GM23338 (cell line): ENCODE results near the gene CMSS1.
A peak's percentile ranks its signal among the peaks of the same experiment; 100 is the strongest.

Experiments
- CREB1 ChIP-seq: fragments of 250-450 bp; sonication (Bioruptor Pico); IDR thresholded peaks from 2 replicates; pipeline ENCODE4 v1.5.0; 2020; ENCODE audit warnings: low read depth, mild to moderate bottlenecking, moderate library complexity
- CTCF ChIP-seq, 2 experiments: fragments of 200-600 bp in 1 of 2; sonication (generic) in 1 of 2; conservative IDR thresholded peaks; 2 replicates each; pipeline versions ENCODE4 v1.5.1 to v1.6.1; 2016 to 2017; ENCODE audit warnings: antibody characterized with exemption in 2 of 2, low read depth in 2 of 2, mild to moderate bottlenecking in 2 of 2, moderate library complexity in 1 of 2
- ETS1 ChIP-seq: IDR thresholded peaks from 2 replicates; pipeline ENCODE4 v1.6.1; 2016; ENCODE audit warnings: antibody characterized with exemption
- EZH2 ChIP-seq: fragments of 200-600 bp; sonication (generic); IDR thresholded peaks from one replicate; pipeline ENCODE4 v1.8.0; 2017; ENCODE audit warnings: antibody characterized with exemption, mild to moderate bottlenecking, low read depth; ENCODE audit not compliant: unreplicated experiment
- EZH2phosphoT487 ChIP-seq: fragments of 200-600 bp; sonication (generic); IDR thresholded peaks from one replicate; pipeline ENCODE4 v1.8.1; 2018; ENCODE audit warnings: antibody characterized with exemption; ENCODE audit not compliant: unreplicated experiment
- JUNB ChIP-seq: IDR thresholded peaks from one replicate; pipeline ENCODE4 v1.6.1; 2016; ENCODE audit warnings: antibody characterized with exemption; ENCODE audit not compliant: unreplicated experiment
- NANOG ChIP-seq: IDR thresholded peaks from 2 replicates; pipeline ENCODE4 v1.6.1; 2016; ENCODE audit warnings: antibody characterized with exemption, borderline replicate concordance
- POLR2AphosphoS5 ChIP-seq: IDR thresholded peaks from 2 replicates; pipeline ENCODE4 v1.6.1; 2016; ENCODE audit warnings: antibody characterized with exemption, low read depth
- REST ChIP-seq: IDR thresholded peaks from one replicate; pipeline ENCODE4 v1.6.1; 2018; ENCODE audit warnings: antibody characterized with exemption; ENCODE audit not compliant: unreplicated experiment
- STAT1 ChIP-seq: IDR thresholded peaks from one replicate; pipeline ENCODE4 v1.6.1; 2016; ENCODE audit warnings: antibody characterized with exemption; ENCODE audit not compliant: unreplicated experiment
- ZNF462 ChIP-seq: fragments of 250-450 bp; sonication (Bioruptor Pico); IDR thresholded peaks from 2 replicates; pipeline ENCODE4 v1.5.0; 2020; ENCODE audit warnings: mild to moderate bottlenecking, moderate library complexity

- TF ChIP-seq CTCF (conservative IDR thresholded peaks at IDR 0.05; ENCODE audit: low read depth in 2 of 2) (peak; percentile 91 to 98), EZH2 (no peak), EZH2phosphoT487 (no peak), CREB1 (no peak), POLR2AphosphoS5 (no peak), ETS1 (no peak), STAT1 (no peak), ZNF462 (CRISPR knock-in tag) (no peak), JUNB (no peak), NANOG (no peak), REST (no peak)
Observed at GRCh38 chr3:100068826-100069225, 251.2 kb downstream of the CMSS1 start.
